HepG2 (cell line): ENCODE data around the gene TMEM204. TPM values are rescaled to one million over a fixed set of nuclear protein-coding genes. Genes with fewer than 3 reads are reported as not detected.

Experiments
- ATAC-seq: fragments of 200-7000 bp; cut with Tn5 transposase; 3 replicates; pipeline ENCODE4 v1.9.1; 2020; ENCODE audit warnings: mild to moderate bottlenecking, moderate library complexity
- BruUV-seq: library from RNA; stranded (reverse); fragments of 400-500 nt; replicated peaks from 2 replicates; lab custom pipeline; 2021; lab: Mats Ljungman, UMichigan
- CTCF ChIA-PET: fragments of 300-600 bp; formaldehyde crosslinking; extraction: SDS; loops from one replicate; lab custom pipeline; 2021; ENCODE audit warnings: low total read pairs, inconsistent platforms, low intra/inter-chr PET ratio; lab: Yijun Ruan, JAX
- POLR2A ChIA-PET: fragments of 350-600 bp; sonication (Branson Sonifier 250); formaldehyde crosslinking; loops from one replicate; lab custom pipeline; 2020; ENCODE audit warnings: antibody characterized with exemption, inconsistent platforms; lab: Yijun Ruan, JAX
- DNase-seq: peaks from one replicate; pipeline ENCODE4 v3.0.0-alpha.2; 2015; ENCODE audit warnings: low spot score
- FAIRE-seq: peaks from 3 replicates; lab custom pipeline; 2011; peaks lifted over from hg19 to GRCh38; lab: Jason Lieb, UNC
- H2AFZ ChIP-seq: one replicate; pipeline ENCODE4 v1.6.1; 2011; ENCODE audit warnings: low read length, inconsistent platforms
- H3K27ac ChIP-seq: fragments of 300-600 bp; 3 replicates; pipeline ENCODE4 v1.8.0; 2011; ENCODE audit warnings: mixed run types, mild to moderate bottlenecking, mixed read lengths, low read length, inconsistent platforms; ENCODE audit not compliant: insufficient read depth; ENCODE audit errors: extremely low read length
- H3K27me3 ChIP-seq, 2 experiments: fragments of 200-600 bp in 1 of 2; 2 replicates in 1 of 2; 3 replicates in 1 of 2; pipeline versions ENCODE4 v1.6.0 to v1.8.0; 2011; ENCODE audit warnings: low read length in 2 of 2, mild to moderate bottlenecking in 2 of 2, moderate library complexity in 2 of 2, inconsistent platforms in 1 of 2; ENCODE audit not compliant: insufficient read depth in 2 of 2, control insufficient read depth in 1 of 2
- H3K36me3 ChIP-seq, 2 experiments: fragments of 200-600 bp in 1 of 2; replicated peaks in 1 of 2; 2 replicates in 1 of 2; 3 replicates in 1 of 2; pipeline versions ENCODE4 v1.5.1 to v1.8.0; 2011; ENCODE audit warnings: low read length in 2 of 2, inconsistent platforms in 1 of 2; ENCODE audit not compliant: insufficient read depth in 2 of 2, control insufficient read depth in 1 of 2
- H3K4me1 ChIP-seq: 2 replicates; pipeline ENCODE4 v1.5.1; 2012; ENCODE audit warnings: low read length, inconsistent platforms; ENCODE audit not compliant: insufficient read depth
- H3K4me2 ChIP-seq: 2 replicates; pipeline ENCODE4 v1.6.0; 2011; ENCODE audit warnings: low read depth, low read length, inconsistent platforms
- H3K4me3 ChIP-seq, 3 experiments: fragments of 200-600 bp in 1 of 3; sonication (generic), shearing (Covaris generic) in 1 of 3; replicated peaks in 1 of 3; 2 replicates each; pipeline ENCODE4 v1.5.1; 2011 to 2016; ENCODE audit warnings: low read length in 3 of 3, inconsistent platforms in 2 of 3, low read depth in 2 of 3, mild to moderate bottlenecking in 2 of 3, control low read depth in 1 of 3, mixed read lengths in 1 of 3; ENCODE audit not compliant: insufficient read depth in 1 of 3
- H3K79me2 ChIP-seq: one replicate; pipeline ENCODE4 v1.6.1; 2011; ENCODE audit warnings: low read length, inconsistent platforms; ENCODE audit not compliant: insufficient read depth
- H3K9ac ChIP-seq: 2 replicates; pipeline ENCODE4 v1.6.0; 2011; ENCODE audit warnings: mild to moderate bottlenecking, low read depth, low read length, inconsistent platforms; ENCODE audit not compliant: insufficient read depth
- H3K9me3 ChIP-seq: 2 replicates; pipeline ENCODE4 v1.5.1; 2012; ENCODE audit warnings: mild to moderate bottlenecking, low read length
- H4K20me1 ChIP-seq: 2 replicates; pipeline ENCODE4 v1.6.0; 2011; ENCODE audit warnings: inconsistent platforms, mild to moderate bottlenecking, low read length, moderate library complexity; ENCODE audit not compliant: insufficient read depth
- ARNTL ChIP-seq: sonication (generic); formaldehyde crosslinking; IDR thresholded peaks from 2 replicates; pipeline ENCODE4 v1.4.0; 2020; ENCODE audit warnings: mild to moderate bottlenecking, missing genetic modification reagents
- FOXC1 ChIP-seq: sonication (generic); formaldehyde crosslinking; IDR thresholded peaks from 2 replicates; pipeline ENCODE4 v1.8.0; 2022; ENCODE audit warnings: mild to moderate bottlenecking, missing genetic modification reagents, borderline replicate concordance
- JUN ChIP-seq: sonication (generic); formaldehyde crosslinking; IDR thresholded peaks from 2 replicates; pipeline ENCODE4 v1.4.0; 2020; ENCODE audit warnings: mild to moderate bottlenecking, missing genetic modification reagents
- KLF13 ChIP-seq: sonication (generic); formaldehyde crosslinking; IDR thresholded peaks from 2 replicates; pipeline ENCODE4 v1.4.0; 2020; ENCODE audit warnings: mild to moderate bottlenecking, missing genetic modification reagents
- MED1 ChIP-seq: sonication (generic); formaldehyde crosslinking; IDR thresholded peaks from 2 replicates; pipeline ENCODE4 v1.4.0; 2020; ENCODE audit warnings: missing genetic modification reagents
- PHF5A ChIP-seq: IDR thresholded peaks from one replicate; pipeline ENCODE4 v1.6.1; 2018; ENCODE audit warnings: low read depth, missing genetic modification reagents; ENCODE audit not compliant: unreplicated experiment
- POGZ ChIP-seq: sonication (generic); formaldehyde crosslinking; IDR thresholded peaks from 2 replicates; pipeline ENCODE4 v1.4.0; 2020; ENCODE audit warnings: mild to moderate bottlenecking, missing genetic modification reagents
- SAFB2 ChIP-seq: sonication (generic); formaldehyde crosslinking; IDR thresholded peaks from 2 replicates; pipeline ENCODE4 v1.5.1; 2020; ENCODE audit warnings: missing genetic modification reagents, low read depth, mild to moderate bottlenecking, borderline replicate concordance
- SNAI1 ChIP-seq: sonication (generic); formaldehyde crosslinking; IDR thresholded peaks from 2 replicates; pipeline ENCODE4 v1.5.0; 2020; ENCODE audit warnings: mild to moderate bottlenecking, missing genetic modification reagents, borderline replicate concordance
- ZBTB43 ChIP-seq: sonication (generic); formaldehyde crosslinking; conservative IDR thresholded peaks from 2 replicates; pipeline ENCODE4 v1.4.0; 2020; ENCODE audit warnings: missing genetic modification reagents
- ZFP62 ChIP-seq: sonication (generic); formaldehyde crosslinking; IDR thresholded peaks from 2 replicates; pipeline ENCODE4 v1.4.0; 2020; ENCODE audit warnings: missing genetic modification reagents
- ZMAT3 ChIP-seq: sonication (generic); formaldehyde crosslinking; conservative IDR thresholded peaks from 2 replicates; pipeline ENCODE4 v1.7.0; 2021; ENCODE audit warnings: missing genetic modification reagents
- ZNF235 ChIP-seq: sonication (generic); formaldehyde crosslinking; IDR thresholded peaks from 2 replicates; pipeline ENCODE4 v1.8.1; 2023; ENCODE audit warnings: mild to moderate bottlenecking, missing genetic modification reagents, borderline replicate concordance
- ZNF496 ChIP-seq: sonication (generic); formaldehyde crosslinking; IDR thresholded peaks from 2 replicates; pipeline ENCODE4 v1.8.1; 2023; ENCODE audit warnings: mild to moderate bottlenecking, moderate library complexity, missing genetic modification reagents; ENCODE audit not compliant: insufficient replicate concordance
- ZNF512B ChIP-seq: sonication (generic); formaldehyde crosslinking; IDR thresholded peaks from 2 replicates; pipeline ENCODE4 v1.5.1; 2020; ENCODE audit warnings: missing genetic modification reagents, mild to moderate bottlenecking, borderline replicate concordance
- ZNF556 ChIP-seq: sonication (generic); formaldehyde crosslinking; IDR thresholded peaks from 2 replicates; pipeline ENCODE4 v1.4.0; 2020; ENCODE audit warnings: mild to moderate bottlenecking, missing genetic modification reagents, borderline replicate concordance
- ZNF841 ChIP-seq: sonication (generic); formaldehyde crosslinking; IDR thresholded peaks from 2 replicates; pipeline ENCODE4 v1.8.1; 2023; ENCODE audit warnings: missing genetic modification reagents, borderline replicate concordance
- WGBS: methylation state at CpG from one replicate; pipeline ENCODE4 v1.1.6; 2017; ENCODE audit warnings: low lambda C conversion rate; 5-methylcytosine and 5-hydroxymethylcytosine counted together
- in situ Hi-C: cut with HindIII; loops from 2 replicates; pipeline ENCODE4 v1.10.0; 2017; ENCODE audit warnings: low pct_unique_long_range_greater_than_20kb; ENCODE audit not compliant: extremely low pct_ligation_motif_present
- intact Hi-C: fragments of 100-400 bp; cut with micrococcal nuclease; formaldehyde crosslinking; loops from one replicate; pipeline ENCODE4 v1.10.0; 2022; ENCODE audit not compliant: unreplicated experiment
- polyA plus RNA-seq, 8 experiments: library from polyadenylated mRNA; depleted of rRNA in 3 of 8; stranded (reverse) in 7 of 8; unstranded in 1 of 8; fragments of >200 nt; fragmentation: Illumina TruSeq in 4 of 8; extraction: Trizol in 4 of 8; gene quantifications; 2 replicates each; pipeline versions ENCODE4 v1.2.1 to v1.2.3, GENCODE V29; 2011 to 2016; ENCODE audit warnings: low read depth in 4 of 8, missing spikeins in 1 of 8, mixed read lengths in 1 of 8; ENCODE audit not compliant: insufficient read depth in 1 of 8
- total RNA-seq, 5 experiments: library from RNA; depleted of rRNA; stranded (reverse); fragments of >200 nt; fragmentation: Illumina TruSeq; extraction: Trizol; gene quantifications; 2 replicates each; pipeline ENCODE4 v1.2.3, GENCODE V29; 2016; ENCODE audit warnings: low read depth in 1 of 5

The TMEM204 gene
- total and polyA plus RNA-seq, 2 of the 13 experiments (the other 11 are each of a cell fraction or from before 2014, with no cell fraction given), result not detected

- WGBS, result 97% methylated on average over 15 of the region's 16 CpGs
- no TSS peak for BruUV-seq
- H2AFZ ChIP-seq, result no peak overlapping the region
- no peaks in the 10 kb centered on the region for H3K79me2 ChIP-seq
- H3K27ac ChIP-seq, result no peak overlapping the region
- no peaks in the 10 kb centered on the region for H3K4me1 ChIP-seq
- FAIRE-seq (no peak), DNase-seq (no peak), ATAC-seq (no peak)
- H4K20me1 ChIP-seq, result no peaks in the 10 kb centered on the region
- intact Hi-C loops, result no loop called here
- CTCF ChIA-PET, result no interaction called here
- no peaks in the 10 kb centered on the region for H3K27me3 ChIP-seq
- POLR2A ChIA-PET, result no interaction called here
- in situ Hi-C loops, result no loop called here
- TF ChIP-seq ZNF235 (CRISPR knock-in tag) (no peak), KLF13 (CRISPR knock-in tag) (no peak), ZNF512B (CRISPR knock-in tag) (no peak), POGZ (CRISPR knock-in tag) (no peak), ZMAT3 (CRISPR knock-in tag) (no peak), SAFB2 (CRISPR knock-in tag) (no peak), PHF5A (no peak), ZNF556 (CRISPR knock-in tag) (no peak), ZFP62 (CRISPR knock-in tag) (no peak), MED1 (CRISPR knock-in tag) (no peak), ZBTB43 (CRISPR knock-in tag) (no peak), ARNTL (CRISPR knock-in tag) (no peak), FOXC1 (no peak), JUN (CRISPR knock-in tag) (no peak), ZNF841 (CRISPR knock-in tag) (no peak), SNAI1 (CRISPR knock-in tag) (no peak), ZNF496 (CRISPR knock-in tag) (no peak)
- no peak overlapping the region for H3K9ac ChIP-seq
- no peak overlapping the region for H3K4me3 ChIP-seq
- H3K9me3 ChIP-seq, result no peaks in the 10 kb centered on the region
- peaks cover 6 to 42% of the 10 kb centered on the region in 2 experiments; a peak in 4 of 5 replicates for H3K36me3 ChIP-seq
- no peak overlapping the region for H3K4me2 ChIP-seq
These were observed 23.6 kb downstream of the TMEM204 start for GRCh38 chr16:1557074-1557473.
